Stimulated activated CD4-positive, alpha-beta T cell treated with anti-CD3 and anti-CD28 coated beads, TNF-alpha, amount 100 ng/mL, for 1 hour (primary cell): Measurements from ENCODE around the gene PTPRM.

ENCODE experiments used
- DNase-seq, 3 donors: peaks; one replicate each; pipeline ENCODE4 v3.0.0-alpha.2; 2020; ENCODE audit warnings: low read depth in 3 of 3, low spot score in 1 of 3

The PTPRM gene

DNA sequence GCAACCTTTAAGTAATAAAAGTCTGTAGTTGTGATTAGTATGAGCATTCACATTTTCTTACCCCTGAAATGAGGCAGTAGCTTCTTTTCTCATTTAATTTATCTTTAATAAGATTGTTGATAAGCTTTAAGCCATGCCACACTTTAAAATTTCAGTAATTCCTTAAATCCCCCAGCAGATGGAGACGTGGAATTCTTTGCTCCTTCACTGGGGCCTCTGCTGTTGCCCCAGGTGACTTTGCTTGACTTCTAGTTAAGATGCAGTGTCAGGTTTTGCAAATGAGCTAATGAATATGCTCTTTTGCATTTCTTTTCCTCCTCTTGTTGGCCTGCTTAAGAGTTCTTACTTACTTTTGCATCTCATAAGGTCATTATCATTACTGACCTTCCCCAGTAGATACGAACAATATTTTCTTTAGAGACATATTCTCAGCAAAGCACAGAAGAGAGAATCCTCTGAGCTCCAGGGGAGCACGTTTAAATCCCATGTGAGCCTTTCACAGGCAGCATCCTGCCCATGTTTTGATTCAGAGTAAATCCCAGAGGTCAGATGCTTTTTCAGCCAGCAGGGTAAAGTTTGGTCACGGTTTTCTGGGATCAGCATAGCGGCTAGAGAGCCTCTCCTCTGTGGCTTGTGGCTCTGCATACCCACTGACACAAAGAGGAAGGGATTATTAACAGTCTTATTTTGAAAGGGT lies 222.9 kb downstream of the PTPRM start:
- DNase-seq, result no peak

DNA sequence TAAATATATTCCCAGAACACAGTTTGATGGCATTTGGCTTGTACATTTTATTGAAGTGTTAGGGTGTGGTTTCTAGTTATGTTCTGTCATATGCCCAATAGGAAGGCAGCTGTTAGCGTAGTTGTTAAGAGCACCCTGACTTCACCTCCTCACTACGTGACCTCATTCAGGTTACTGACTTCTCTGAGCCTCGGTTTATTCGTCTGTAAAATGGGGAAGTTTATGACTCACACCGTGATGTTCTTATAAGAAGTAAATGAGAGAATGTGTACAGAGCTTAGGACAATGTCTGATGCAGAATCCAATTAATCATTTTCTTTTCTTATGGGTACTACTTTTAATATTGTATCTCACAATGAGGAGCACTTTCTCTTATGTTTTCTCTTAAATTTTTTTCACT lies 226.0 kb downstream of the PTPRM start:
- DNase-seq, result no peak

DNA sequence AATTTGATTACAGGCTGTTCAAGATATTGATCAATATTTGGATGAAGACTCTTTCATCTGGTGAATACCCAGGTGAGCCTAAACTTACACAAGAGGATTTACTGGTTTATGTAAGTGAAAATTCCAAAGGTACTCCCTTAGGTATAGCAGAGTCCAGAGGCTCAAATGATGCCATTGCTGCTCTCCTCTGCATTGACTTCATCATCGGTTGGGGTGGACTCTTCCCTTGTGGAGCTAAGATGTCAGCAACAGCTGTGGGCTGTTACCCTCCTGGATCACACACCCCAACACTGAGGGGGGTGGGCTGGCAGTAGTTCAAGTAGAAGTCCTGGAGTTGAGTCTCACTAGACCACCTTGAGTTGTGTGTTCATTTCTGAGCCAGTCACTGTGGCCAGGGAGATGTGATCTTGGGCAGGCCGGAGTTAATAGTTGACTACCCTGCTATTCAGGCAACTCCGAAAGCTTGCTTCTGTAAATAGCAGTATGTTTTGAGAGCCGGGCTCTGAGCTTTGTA lies 236.9 kb downstream of the PTPRM start:
- no peak for DNase-seq

DNA sequence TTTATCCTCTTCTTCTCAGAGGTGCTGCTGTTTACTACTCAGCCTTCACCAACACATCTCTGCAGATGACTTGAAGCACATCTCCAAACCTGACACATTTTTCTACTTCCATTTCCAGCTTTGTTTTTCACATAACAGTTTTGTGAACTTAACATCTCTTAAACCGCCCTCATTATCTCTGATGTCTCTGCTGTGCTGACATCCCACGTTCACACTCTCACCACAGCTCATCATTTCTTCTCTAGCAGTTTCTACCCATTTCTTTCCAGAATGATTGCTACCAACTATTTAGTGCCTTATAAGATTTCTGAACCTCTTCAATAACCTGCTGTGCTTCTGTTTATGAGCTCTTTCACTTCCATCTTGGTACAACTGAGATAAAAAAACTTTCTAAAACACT lies 238.0 kb downstream of the PTPRM start:
- DNase-seq, result no peak

DNA sequence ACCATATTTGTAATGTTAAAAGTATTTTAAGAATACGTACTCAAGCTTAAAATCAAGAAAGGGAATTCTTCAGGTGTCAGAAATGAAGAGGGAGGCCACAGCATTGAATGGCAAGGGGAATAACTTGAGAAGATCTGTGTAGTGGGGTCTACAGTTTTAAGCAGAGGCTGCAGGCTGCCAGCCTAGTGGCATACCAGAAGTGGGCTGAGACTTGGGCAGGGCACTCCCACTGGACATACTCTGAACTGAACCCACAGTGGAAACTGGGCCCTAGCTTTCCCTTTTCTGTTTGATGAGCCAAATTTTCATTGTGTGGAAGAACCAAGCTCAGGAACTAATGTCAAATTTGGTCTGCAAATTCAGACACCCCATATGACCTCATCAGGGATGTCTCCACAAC lies 238.8 kb downstream of the PTPRM start:
- DNase-seq, result no peak

DNA sequence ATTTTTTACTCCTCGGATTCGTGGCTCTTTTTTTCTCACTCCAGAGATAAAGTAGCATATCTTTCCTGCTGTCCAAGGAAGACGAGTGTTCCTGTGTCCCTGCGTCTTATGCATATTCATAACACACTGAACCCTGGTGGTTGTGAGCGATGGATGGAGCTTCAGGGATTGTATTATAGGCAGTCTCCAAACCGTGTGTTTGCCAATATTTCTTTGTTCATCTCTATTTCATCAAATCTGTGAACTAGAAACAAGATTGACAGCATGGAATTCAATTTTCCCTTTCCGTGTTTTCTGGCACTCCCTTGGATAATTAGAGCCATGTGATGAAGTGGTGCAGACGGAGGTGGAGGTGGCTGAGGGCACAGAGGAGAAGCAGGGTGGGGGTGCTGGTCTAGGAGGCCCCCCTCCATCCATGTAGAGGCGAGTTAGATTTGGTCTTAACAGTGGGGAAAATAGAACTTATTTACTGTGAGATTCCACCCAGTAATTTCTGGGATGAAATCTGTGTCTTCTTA lies 240.9 kb downstream of the PTPRM start:
- no peak for DNase-seq

DNA sequence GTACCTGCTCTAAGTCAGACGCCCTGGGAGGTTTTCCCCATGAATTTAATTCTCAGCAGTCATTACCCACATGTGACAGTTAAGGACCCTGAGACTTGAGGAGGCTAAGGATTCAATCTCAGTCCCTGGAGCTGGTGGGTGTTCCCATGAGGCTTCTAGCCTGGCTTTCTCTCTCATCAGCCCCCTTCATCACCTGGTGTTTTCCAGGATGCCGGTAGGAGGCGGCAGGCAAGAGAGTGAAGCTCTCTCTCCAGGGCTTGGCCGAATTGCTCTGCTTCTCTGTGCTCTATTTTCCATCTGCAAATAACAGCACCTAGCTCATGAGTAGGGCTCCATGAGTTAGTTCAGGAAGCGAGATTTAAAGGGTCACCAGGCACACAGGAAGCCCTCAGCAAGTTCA lies 241.9 kb downstream of the PTPRM start:
- no peak for DNase-seq

DNA sequence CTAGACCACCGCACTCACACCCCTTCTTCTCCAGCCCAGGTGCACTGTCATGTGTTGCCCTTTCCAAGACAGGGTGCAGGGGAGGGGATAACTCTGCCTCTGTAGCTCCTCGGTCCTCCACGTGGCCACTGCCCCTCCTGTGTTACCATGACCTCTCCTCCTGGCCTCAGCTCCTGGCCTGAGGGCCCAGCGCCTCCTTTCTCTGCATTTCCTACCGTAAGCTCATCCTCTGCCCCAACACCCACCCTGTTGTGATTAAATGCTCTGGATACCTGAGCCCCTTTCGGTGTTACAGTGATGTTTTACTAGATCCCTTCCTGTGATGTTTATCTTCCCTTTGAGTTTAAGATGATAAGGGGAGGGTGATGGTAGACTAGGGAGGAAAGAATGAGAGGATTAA lies 242.3 kb downstream of the PTPRM start:
- DNase-seq, result no peak

DNA sequence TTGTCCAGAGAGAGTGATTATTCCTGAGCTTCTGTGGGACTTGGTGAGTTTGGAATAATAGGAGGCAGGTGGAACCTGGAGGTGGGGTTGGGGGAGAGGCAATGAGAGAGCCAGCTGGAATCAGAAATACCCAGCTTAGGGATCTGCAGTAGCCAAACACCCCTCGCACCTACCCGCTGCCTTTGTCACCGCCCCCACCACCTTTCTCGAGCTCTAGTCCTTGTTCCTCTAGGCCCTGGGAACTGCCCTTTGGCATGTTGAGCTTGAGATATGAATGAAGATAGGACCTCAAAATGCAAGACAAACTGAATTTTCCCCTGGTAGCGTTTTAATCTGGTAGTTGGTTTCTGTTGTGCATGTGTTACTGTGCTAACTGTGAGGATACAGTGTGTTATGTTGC lies 242.9 kb downstream of the PTPRM start:
- DNase-seq, result no peak

DNA sequence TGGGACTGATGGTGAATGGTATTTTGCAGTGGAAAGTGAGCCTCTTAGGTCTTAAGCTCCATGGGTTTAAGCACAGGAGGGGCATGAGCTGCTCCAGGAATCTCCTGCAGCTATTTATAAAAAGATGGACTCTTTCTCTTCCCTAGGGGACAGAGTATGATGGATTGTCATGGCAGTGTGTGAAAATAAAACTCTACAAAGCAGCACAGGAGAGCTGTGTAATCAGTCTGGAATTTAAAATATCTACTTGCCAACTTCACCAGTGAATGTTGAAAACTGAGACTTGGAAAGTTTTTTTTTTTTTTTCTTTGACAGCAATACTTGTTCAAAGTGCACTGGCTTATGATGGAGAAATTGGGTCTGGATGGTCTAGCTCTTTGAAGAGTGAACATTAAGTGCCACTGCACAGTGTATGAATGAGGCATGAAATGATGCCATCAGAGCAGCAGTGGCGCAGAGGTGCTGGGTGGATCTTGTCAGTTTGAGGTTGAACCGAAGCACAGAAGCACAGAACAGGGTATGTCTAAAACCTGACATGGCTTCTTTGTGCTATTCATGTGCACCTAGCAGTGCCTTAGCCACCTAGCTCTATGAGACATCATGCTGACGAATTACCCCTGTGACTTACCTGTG lies 245.4 kb downstream of the PTPRM start:
- no peak for DNase-seq

DNA sequence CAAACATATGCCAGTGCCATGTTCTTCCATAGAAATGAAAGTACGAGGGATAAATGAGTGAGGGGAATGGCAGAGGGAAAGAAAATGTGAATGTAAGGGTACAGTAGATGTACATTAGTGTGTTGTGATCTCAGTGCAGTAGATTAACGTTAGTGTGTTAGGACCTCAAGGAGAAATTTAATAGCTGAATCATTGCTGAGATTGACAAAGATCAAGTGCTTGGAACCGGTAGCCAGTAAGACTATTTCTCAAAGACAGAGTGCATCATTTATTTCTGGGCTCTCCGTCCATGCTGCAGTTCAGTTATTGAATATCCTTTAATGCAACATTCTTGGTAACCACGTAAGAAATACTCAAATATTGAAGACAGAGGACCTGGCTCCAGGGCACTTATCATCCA lies 246.0 kb downstream of the PTPRM start:
- DNase-seq, result no peak

DNA sequence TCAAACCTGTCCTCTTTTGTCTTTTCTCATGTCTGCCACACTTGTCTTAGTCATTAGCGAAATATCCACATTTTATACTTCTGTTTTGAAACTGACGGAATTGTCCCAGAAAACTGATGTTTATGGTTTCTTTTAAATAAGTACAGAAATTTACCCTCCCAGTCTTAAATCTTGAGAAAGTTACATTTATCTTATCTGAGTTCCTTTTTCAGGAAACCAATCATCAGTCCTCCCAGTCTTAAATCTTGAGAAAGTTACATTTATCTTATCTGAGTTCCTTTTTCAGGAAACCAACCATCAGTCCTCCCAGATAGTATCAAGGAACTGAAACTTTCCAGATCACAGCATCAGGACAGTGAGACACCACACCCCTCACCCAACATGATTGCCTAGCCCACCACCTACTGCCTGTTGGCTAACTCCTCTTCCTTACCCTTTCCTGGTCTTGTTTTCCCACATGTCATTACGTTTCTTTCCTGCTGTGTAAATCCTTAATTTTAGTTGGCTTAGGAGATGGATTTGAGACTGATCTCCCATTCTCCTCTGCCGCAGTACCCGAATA lies 247.7 kb downstream of the PTPRM start:
- no peak for DNase-seq

DNA sequence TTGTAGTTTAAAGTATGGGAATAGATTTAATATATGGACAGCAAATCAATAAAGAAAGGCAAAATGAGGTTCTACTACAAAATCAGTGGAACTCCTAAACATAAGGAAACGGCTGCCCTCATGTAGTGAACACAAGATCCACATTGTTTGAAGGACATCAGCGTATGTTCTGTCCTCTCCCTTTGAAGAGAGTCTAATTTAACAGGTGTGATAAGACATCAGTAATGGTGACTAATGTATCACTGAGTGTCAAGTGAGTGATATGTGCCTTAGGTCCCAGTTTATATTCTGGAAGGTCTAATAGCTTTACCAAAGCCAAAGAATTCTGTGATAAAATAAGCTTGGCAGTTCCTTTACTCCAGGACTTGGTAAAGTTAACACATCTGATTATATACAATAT lies 248.7 kb downstream of the PTPRM start:
- DNase-seq, result no peak

DNA sequence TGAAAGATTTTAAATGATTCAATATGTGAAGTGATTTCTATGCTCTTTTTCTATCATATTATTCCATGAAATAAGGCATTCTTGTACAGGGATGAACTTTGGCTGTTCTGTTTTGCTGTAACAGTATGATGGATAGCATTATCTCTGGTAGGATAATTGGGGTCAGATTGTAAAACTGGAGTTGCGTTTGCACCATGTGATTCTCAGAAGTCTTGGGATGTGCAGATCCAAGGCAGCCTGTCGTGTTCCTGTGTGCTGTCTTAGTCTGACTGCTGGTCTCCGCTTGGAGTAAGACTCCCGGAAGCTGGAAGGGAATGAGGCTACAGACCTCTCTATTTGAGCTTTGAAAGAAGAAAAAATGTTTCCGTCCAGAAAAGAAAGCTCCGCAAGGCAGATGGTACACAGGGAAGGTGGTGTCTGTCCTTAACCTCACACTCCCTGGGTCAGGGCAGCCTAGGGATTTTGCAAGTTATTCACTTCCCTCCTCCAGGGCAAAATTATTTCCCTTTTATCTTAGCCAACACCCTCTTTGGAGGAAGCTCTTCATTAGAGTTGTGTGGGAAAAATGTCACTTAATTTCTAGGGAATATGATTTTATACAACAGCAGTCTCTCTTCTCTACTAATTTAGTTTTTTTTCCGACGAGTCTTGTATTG lies 250.6 kb downstream of the PTPRM start:
- no peak for DNase-seq

DNA sequence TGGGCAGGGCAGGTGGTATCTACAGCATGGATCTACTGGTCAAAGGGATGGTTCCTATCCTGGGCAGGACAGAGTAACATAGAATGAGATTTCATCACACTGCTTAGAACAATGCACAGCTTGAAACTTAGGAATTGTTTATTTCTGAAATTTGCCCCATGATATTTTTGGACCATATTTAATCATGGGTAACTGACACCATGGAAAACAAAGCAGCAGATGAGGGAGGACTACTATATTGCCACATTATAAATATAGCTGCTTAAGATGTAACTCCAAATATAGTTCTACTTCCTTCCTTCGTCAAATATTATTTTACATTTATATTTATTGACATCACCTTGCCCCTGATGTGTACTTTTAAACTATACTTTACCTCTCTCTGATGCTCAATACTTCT lies 254.7 kb downstream of the PTPRM start:
- DNase-seq, result no peak

DNA sequence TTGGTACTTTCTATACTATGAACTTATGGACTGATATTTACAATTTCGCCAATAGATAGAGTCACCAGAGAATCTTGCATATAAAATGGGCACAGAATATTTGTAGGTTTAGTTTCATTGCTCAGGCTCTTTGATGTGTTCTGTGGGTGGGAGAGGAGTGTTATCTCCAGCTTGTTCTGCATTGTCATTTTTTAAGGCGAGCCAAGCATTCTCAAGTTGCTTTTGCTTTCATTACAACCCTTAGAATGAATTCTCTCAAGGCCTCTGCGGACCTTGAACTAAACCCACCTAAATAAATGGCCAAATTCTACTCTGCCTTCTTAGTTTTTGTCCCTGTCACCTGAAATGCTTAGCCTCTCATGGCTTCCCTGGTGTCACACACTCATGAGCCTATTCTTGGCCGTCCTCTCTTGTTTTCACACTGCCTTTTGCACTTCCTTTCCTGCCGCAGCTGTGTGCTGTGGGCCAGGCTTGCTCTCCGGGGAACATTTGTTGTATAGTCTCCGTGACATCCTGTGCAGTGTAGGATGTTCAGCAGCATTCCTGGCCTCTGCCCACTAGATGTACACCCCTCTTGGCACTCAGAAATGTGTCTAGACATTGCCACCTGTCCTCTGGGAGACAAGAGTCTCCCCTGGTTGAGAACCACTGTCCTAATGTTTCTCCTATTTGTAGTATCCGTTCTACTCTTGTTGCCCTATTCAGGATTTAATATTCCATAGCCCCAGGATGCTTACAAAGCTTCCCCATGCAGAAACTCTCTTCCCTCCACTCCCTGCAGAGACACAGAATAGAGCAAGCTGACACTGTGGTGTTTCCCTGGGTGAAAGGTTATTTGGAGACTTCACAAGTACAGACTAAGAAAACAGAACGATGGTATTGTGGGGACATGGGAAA lies 255.6 kb downstream of the PTPRM start:
- no peak for DNase-seq

DNA sequence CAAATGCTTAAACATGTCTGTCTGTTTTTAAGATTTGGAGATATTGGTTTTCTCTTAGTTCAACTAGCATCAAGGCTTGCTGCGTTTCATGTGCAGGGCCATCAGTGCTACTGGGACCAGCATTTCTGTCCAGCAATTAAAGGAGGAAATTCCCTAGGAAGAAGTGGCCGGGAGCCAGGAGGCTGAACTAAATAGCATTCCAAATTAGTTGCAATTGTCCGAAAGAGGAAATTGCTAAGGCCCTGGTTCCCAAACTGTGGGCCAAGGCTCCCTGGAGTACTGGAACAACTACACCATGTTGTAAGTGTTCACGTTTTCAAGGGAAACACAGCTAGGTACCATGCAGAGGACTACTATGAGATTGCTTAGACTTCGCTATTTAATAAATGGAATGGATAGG lies 257.9 kb downstream of the PTPRM start:
- DNase-seq, result no peak

DNA sequence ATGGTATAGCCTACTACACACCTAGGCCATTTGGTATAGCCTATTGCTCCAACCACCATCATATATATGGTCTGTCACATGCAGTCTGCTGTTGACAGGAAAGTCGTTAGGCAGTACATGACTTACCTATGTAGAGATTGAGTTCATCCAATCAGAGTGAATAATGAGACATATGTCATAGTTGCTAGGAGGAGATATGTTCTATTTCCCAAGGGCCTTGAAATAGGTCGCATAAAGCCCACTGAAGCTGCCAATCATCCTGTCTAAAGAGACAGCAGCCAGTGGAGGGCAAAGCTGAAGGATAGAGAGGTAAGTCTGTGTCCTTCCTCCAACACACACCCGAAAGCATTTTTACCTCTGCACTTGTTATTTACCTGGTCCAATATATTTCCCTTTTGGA lies 263.4 kb downstream of the PTPRM start:
- DNase-seq, result no peak

DNA sequence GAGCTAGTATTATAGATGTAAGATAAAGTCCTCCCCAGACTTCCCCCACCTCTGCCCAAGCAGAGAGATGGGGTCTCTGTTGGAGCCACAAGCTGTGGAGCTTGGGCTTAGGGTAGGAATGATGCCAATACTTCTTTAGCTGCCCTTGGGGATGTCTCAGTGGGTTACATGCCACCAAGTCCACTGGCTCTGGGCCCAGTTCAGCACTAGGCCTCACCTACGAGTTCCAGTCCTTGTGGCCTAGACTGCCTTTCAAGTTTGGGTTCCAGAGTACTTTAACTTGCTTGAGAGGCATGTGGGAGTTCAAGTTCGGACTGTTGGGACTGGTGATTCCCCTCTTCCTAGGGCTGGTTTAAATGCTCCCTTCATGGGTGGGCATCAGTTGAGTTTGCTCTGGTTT lies 272.4 kb downstream of the PTPRM start:
- DNase-seq, result no peak

DNA sequence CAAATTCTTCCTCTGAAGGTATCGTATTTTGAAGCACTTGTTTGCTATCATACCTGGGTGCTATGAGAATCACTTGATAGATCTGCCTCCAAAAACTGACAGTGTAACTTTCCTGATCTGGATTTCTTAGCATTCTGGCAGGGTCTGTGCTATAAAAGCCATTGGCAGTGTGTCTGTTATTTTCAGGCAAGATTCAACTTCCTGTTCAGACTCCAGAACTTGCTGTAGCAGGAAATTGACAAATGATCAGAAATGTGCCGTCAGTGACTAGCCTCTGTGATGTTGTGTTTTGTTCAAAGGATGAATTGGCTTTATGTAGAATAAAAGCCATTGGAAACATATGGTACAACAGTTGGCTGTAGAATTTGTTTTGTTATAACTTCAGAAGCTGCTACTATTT lies 273.3 kb downstream of the PTPRM start:
- no peak for DNase-seq

DNA sequence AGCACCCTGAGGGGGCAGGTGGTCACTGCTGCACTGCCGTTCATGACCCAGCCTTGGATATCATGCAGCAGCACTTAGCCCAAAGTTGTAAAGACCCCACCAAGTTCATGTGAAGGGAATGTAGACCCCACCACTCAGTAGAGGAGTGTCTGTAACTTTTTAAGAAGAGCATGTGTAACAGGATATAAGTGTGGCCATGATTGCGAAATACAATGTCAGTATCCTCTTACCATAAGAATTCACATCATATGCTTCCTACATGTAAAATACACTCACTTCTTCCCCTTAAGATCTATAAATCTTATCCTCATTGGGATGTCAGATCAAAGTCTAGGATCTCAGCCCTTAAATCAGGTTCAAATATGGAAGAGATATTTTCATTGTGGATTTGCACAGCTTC lies 276.9 kb downstream of the PTPRM start:
- DNase-seq, result no peak
